Islet precursor cell (in vitro differentiated cells): ENCODE results near the gene C1QTNF8.

ENCODE experiments used
- DNase-seq: peaks from one replicate; pipeline ENCODE4 v3.0.0-alpha.2; 2018

The C1QTNF8 gene

GRCh38 chr16:1073566-1074378, 22.3 kb downstream of the C1QTNF8 start:
- DNase-seq: no peak

GRCh38 chr16:1073262-1073558, 22.8 kb downstream of the C1QTNF8 start:
- no peak for DNase-seq

- DNase-seq: no peak
Observed at GRCh38 chr16:1072526-1073261, 23.4 kb downstream of the C1QTNF8 start, which contains the start of gene SSTR5. SSTR5 (plus strand) TSS chr16:1072747; CDS start chr16:1078869, 6,122 bp downstream.

- no peak for DNase-seq
Observed at GRCh38 chr16:1071561-1072225, 24.4 kb downstream of the C1QTNF8 start.

- DNase-seq: no peak
Observed at GRCh38 chr16:1070864-1071408, 25.1 kb downstream of the C1QTNF8 start.

GRCh38 chr16:1070084-1070863, 25.8 kb downstream of the C1QTNF8 start:
- DNase-seq: no peak

GRCh38 chr16:1069154-1069553, 26.9 kb downstream of the C1QTNF8 start:
- no peak for DNase-seq

GRCh38 chr16:1068451-1068850, 27.6 kb downstream of the C1QTNF8 start:
- DNase-seq: no peak

- DNase-seq: no peak
Observed at GRCh38 chr16:1067629-1068028, 28.4 kb downstream of the C1QTNF8 start.

GRCh38 chr16:1066584-1067172, 29.4 kb downstream of the C1QTNF8 start:
- DNase-seq: no peak

GRCh38 chr16:1065469-1066128, 30.4 kb downstream of the C1QTNF8 start:
- DNase-seq: no peak

- DNase-seq: no peak
Observed at GRCh38 chr16:1063728-1064127, 32.3 kb downstream of the C1QTNF8 start.

- no peak for DNase-seq
Observed at GRCh38 chr16:1062895-1063294, 33.1 kb downstream of the C1QTNF8 start.

- no peak for DNase-seq
Observed at GRCh38 chr16:1061769-1062505, 34.1 kb downstream of the C1QTNF8 start.

- DNase-seq: no peak
Observed at GRCh38 chr16:1060416-1061340, 35.4 kb downstream of the C1QTNF8 start.

- no peak for DNase-seq
Observed at GRCh38 chr16:1059310-1059709, 36.7 kb downstream of the C1QTNF8 start.

- DNase-seq: no peak
Observed at GRCh38 chr16:1058216-1058615, 37.8 kb downstream of the C1QTNF8 start.

GRCh38 chr16:1057252-1057932, 38.7 kb downstream of the C1QTNF8 start:
- DNase-seq: no peak

- DNase-seq: no peak
Observed at GRCh38 chr16:1056196-1056595, 39.8 kb downstream of the C1QTNF8 start.
